ENCODE measurements around the gene AAR2.

AAR2 gene

GRCh38 chr20:36277546-36277945 is 41.3 kb downstream of the AAR2 start:
- no peak for DNase-seq (ENCODE audit: low read depth)
- no peak for TF ChIP-seq CTCF (IDR thresholded peaks at IDR 0.05; ENCODE audit: low read depth, low read length, missing control alignments)
- H3K4me3 ChIP-seq (ENCODE audit: low read depth, low read length), result no peak overlapping the region

- no peak overlapping the region for H3K4me3 ChIP-seq (ENCODE audit: low read depth, low read length)
- no peak for DNase-seq (ENCODE audit: low read depth)
- TF ChIP-seq CTCF (IDR thresholded peaks at IDR 0.05; ENCODE audit: low read depth, low read length, missing control alignments), result no peak
These were observed 43.1 kb downstream of the AAR2 start for GRCh38 chr20:36279362-36279761.

- no peak for DNase-seq (ENCODE audit: low read depth)
- H3K4me3 ChIP-seq (ENCODE audit: low read depth, low read length), result no peak overlapping the region
- no peak for TF ChIP-seq CTCF (IDR thresholded peaks at IDR 0.05; ENCODE audit: low read depth, low read length, missing control alignments)
These were observed 43.5 kb downstream of the AAR2 start for GRCh38 chr20:36279776-36280175.

GRCh38 chr20:36281785-36282380 is 45.6 kb downstream of the AAR2 start:
- TF ChIP-seq CTCF (IDR thresholded peaks at IDR 0.05; ENCODE audit: low read depth, low read length, missing control alignments), result no peak
- no peak overlapping the region for H3K4me3 ChIP-seq (ENCODE audit: low read depth, low read length)
- no peak for DNase-seq (ENCODE audit: low read depth)

GRCh38 chr20:36284751-36285150 is 48.5 kb downstream of the AAR2 start:
- TF ChIP-seq CTCF (IDR thresholded peaks at IDR 0.05; ENCODE audit: low read depth, low read length, missing control alignments), result no peak
- no peak overlapping the region for H3K4me3 ChIP-seq (ENCODE audit: low read depth, low read length)
- no peak for DNase-seq (ENCODE audit: low read depth)

- no peak overlapping the region for H3K4me3 ChIP-seq (ENCODE audit: low read depth, low read length)
- no peak for DNase-seq (ENCODE audit: low read depth)
- no peak for TF ChIP-seq CTCF (IDR thresholded peaks at IDR 0.05; ENCODE audit: low read depth, low read length, missing control alignments)
These were observed 49.6 kb downstream of the AAR2 start for GRCh38 chr20:36285746-36286447.

GRCh38 chr20:36297656-36298055 is 61.4 kb downstream of the AAR2 start:
- DNase-seq (ENCODE audit: low read depth), result no peak
- TF ChIP-seq CTCF (IDR thresholded peaks at IDR 0.05; ENCODE audit: low read depth, low read length, missing control alignments), result no peak
- no peak overlapping the region for H3K4me3 ChIP-seq (ENCODE audit: low read depth, low read length)
